Sigmoid colon (tissue), 7 donors: ENCODE measurements around the gene TPTE2. TPM values are rescaled to one million over a fixed set of nuclear protein-coding genes. Genes with fewer than 3 reads are reported as not detected.
"Not testable (repeated sequence)": the region's sequence is repeated elsewhere in the genome, so short reads cannot be mapped to it uniquely, and the experiment has no call there.

Source experiments
- DNase-seq: peaks from one replicate; pipeline ENCODE4 v3.0.0-alpha.2; 2019
- H3K27ac ChIP-seq, 4 donors: fragments of 200-600 bp; sonication (generic); one replicate each; pipeline ENCODE4 v1.5.1; 2016 to 2019; ENCODE audit warnings: mild to moderate bottlenecking in 1 of 4
- H3K27me3 ChIP-seq, 3 donors: fragments of 200-600 bp; sonication (generic); one replicate each; pipeline ENCODE4 v1.5.1; 2019; ENCODE audit warnings: mild to moderate bottlenecking in 1 of 3
- H3K36me3 ChIP-seq, 4 donors: fragments of 200-600 bp; sonication (generic); one replicate each; pipeline ENCODE4 v1.5.1; 2016 to 2019
- H3K4me1 ChIP-seq, 4 donors: fragments of 200-600 bp; sonication (generic); one replicate each; pipeline ENCODE4 v1.5.1; 2017 to 2019
- H3K4me3 ChIP-seq, 4 donors: fragments of 200-600 bp; sonication (generic); one replicate each; pipeline ENCODE4 v1.5.1; 2017 to 2019; ENCODE audit warnings: mild to moderate bottlenecking in 2 of 4, moderate library complexity in 1 of 4
- H3K9me3 ChIP-seq, 4 donors: fragments of 200-600 bp in 3 of 4; sonication (generic) in 3 of 4; one replicate each; pipeline versions ENCODE4 v1.5.1 to v1.6.1; 2013 to 2019
- EP300 ChIP-seq, 4 donors: sonication (generic); formaldehyde crosslinking; IDR thresholded peaks; one replicate each; pipeline ENCODE4 v1.6.1; 2017; ENCODE audit warnings: antibody characterized with exemption in 4 of 4
- POLR2A ChIP-seq, 2 donors: fragments of 450-650 bp; IDR thresholded peaks; one replicate each; pipeline ENCODE4 v1.6.1; 2016; ENCODE audit warnings: antibody characterized with exemption in 2 of 2, mild to moderate bottlenecking in 2 of 2, moderate library complexity in 2 of 2
- POLR2AphosphoS5 ChIP-seq, 4 donors: sonication (generic); formaldehyde crosslinking; IDR thresholded peaks; one replicate each; pipeline ENCODE4 v1.6.1; 2017; ENCODE audit warnings: antibody characterized with exemption in 4 of 4
- WGBS, 2 donors: extraction: QIAGEN DNeasy Blood & Tissue Kit; methylation state at CpG; one replicate each; pipeline ENCODE4 v1.1.7; 2013; 5-methylcytosine and 5-hydroxymethylcytosine counted together
- intact Hi-C: fragments of 100-400 bp; cut with DNase I; formaldehyde crosslinking; loops from one replicate; pipeline ENCODE4 v1.15.1; 2023
- polyA plus RNA-seq, 3 donors: library from polyadenylated mRNA; stranded (reverse); fragments of 200-250 nt; gene quantifications; one replicate each; pipeline ENCODE4 v1.2.3, GENCODE V29; 2013
- total RNA-seq, 4 donors: library from RNA; depleted of rRNA; stranded (reverse); fragments of >200 nt; gene quantifications; one replicate each; pipeline ENCODE4 v1.1.0, GENCODE V29; 2016
- TF ChIP-seq, protein P1 (sequence below), 4 experiments: fragments of 450-650 bp in 3 of 4; fragments of 200-600 bp in 1 of 4; IDR thresholded peaks; one replicate each; pipeline ENCODE4 v1.5.1; 2016 to 2019; ENCODE audit warnings: antibody characterized with exemption in 4 of 4, mild to moderate bottlenecking in 3 of 4, moderate library complexity in 2 of 4
- donor health status: healthy with polysubstance abuse.
- donor health status: Bipolar disorder and iron deficiency.
- donor health status: healthy.

TPTE2 gene
- under 1 TPM in 1 of 4 donors, not detected in 3; 0.99 TPM for total RNA-seq
- polyA plus RNA-seq: under 1 TPM in 1 of 3 donors, not detected in 2; 0.04 TPM

DNA sequence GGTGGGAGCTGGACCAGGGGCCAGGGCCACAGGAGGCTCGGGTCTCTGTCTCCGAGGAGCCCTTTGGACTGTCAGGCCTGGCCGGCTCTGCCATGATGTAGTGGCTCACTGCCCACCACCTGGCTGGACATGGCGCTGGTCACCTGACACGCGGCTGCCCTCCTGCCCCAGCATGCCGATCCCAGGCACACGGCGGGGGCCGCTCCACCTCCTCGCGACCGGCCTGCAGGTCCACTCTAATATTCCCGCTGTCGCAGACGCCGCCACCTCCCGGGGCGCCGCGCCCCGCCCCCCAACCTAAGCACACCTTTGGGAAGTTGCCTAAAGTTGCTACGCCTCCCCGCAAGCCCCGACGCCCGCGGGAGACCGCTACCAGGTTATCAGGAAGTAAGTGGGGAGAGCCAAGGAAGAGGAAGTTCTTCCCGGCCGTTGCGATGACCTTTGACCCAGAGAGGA lies at the start of gene TPTE2:
Gene TPTE2 (minus strand): TSS at position 406 of the 456 bp plus-strand sequence. CDS start 58,298 bp downstream, outside the sequence.
- H3K4me3 ChIP-seq, H3K4me1 ChIP-seq, H3K27ac ChIP-seq, H3K9me3 ChIP-seq, H3K36me3 ChIP-seq, intact Hi-C loops, H3K27me3 ChIP-seq, DNase-seq: not testable (repeated sequence)
- WGBS, 2 donors: 86 to 92% methylated on average over 32 of the region's 32 CpGs

DNA sequence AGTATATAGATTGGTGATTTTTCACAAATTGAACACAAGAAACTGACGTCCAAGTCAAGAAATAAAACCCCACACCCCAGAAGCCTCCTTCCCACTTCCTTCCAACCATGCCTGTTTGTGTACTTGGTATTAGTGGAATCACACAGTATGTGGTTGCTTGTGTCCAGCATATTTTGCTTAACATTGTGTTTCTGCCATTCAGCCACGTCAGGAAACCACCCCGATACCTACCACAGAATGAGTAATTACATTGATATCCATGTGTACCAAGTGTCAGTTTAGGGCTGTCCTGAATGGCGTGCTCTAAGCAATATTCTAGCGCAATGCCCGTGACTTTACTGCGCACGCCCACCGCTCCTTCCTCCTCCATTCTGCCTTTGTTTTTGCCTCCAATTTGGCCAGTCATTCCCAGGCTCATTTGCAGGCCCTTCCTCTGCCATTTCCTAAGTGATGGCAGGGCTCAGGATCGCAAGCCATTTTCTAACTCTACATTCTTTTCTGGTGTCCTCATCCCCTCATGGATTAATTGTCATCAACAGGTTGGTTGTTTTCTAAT lies 46.3 kb upstream of the TPTE2 start:
- Histone ChIP-seq H3K4me3 (no peak overlapping the region), H3K36me3 (no peaks in the 10 kb centered on the region), H3K27me3 (peaks cover 0 to 24% (median 12%) of the 10 kb centered on the region in 3 donors), H3K9me3 (no peaks in the 10 kb centered on the region), H3K4me1 (peaks cover 0 to 2% (median under 1%) of the 10 kb centered on the region in 4 donors), H3K27ac (no peak overlapping the region)
- intact Hi-C loops: no loop called here
- WGBS, 2 donors: 94 to 96% methylated on average over 10 of the region's 10 CpGs
- TF ChIP-seq, protein P1, sequence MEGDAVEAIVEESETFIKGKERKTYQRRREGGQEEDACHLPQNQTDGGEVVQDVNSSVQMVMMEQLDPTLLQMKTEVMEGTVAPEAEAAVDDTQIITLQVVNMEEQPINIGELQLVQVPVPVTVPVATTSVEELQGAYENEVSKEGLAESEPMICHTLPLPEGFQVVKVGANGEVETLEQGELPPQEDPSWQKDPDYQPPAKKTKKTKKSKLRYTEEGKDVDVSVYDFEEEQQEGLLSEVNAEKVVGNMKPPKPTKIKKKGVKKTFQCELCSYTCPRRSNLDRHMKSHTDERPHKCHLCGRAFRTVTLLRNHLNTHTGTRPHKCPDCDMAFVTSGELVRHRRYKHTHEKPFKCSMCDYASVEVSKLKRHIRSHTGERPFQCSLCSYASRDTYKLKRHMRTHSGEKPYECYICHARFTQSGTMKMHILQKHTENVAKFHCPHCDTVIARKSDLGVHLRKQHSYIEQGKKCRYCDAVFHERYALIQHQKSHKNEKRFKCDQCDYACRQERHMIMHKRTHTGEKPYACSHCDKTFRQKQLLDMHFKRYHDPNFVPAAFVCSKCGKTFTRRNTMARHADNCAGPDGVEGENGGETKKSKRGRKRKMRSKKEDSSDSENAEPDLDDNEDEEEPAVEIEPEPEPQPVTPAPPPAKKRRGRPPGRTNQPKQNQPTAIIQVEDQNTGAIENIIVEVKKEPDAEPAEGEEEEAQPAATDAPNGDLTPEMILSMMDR (IDR thresholded peaks at IDR 0.05): no peak
- TF ChIP-seq POLR2AphosphoS5 (IDR thresholded peaks at IDR 0.05): no peak
- TF ChIP-seq EP300 (IDR thresholded peaks at IDR 0.05): no peak
- no peak for TF ChIP-seq POLR2A (IDR thresholded peaks at IDR 0.05)
- no peak for DNase-seq

DNA sequence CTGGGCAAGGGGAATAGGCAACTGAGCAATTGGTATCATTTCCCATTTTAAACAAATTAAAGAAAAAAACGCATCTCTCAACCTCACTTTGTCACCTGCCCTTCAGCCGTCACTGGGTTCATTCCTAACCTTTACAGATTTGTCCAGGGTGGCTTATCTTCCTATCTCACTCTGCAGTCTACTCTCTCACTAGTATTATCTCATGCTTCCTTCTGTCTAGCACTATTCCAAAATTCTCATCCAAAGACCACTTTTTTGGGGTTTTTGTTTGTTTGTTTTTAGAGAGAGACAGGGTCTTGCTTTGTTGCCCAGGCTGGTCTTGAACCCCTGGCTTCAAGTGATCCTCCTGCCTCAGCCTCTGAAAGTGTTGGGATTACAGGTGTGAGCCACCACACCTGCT lies 45.4 kb upstream of the TPTE2 start:
- intact Hi-C loops: no loop called here
- WGBS, 2 donors: 94 to 96% methylated on average over 2 of the region's 2 CpGs
- Histone ChIP-seq H3K27ac (no peak overlapping the region), H3K4me1 (peaks cover 0 to 10% (median 9%) of the 10 kb centered on the region in 4 donors), H3K4me3 (no peak overlapping the region), H3K9me3 (no peaks in the 10 kb centered on the region), H3K36me3 (no peaks in the 10 kb centered on the region), H3K27me3 (peaks cover 4 to 32% (median 21%) of the 10 kb centered on the region in 3 donors)
- TF ChIP-seq POLR2A (IDR thresholded peaks at IDR 0.05) (no peak), POLR2AphosphoS5 (IDR thresholded peaks at IDR 0.05) (no peak), EP300 (IDR thresholded peaks at IDR 0.05) (no peak)
- TF ChIP-seq, protein P1 (IDR thresholded peaks at IDR 0.05): no peak
- no peak for DNase-seq

DNA sequence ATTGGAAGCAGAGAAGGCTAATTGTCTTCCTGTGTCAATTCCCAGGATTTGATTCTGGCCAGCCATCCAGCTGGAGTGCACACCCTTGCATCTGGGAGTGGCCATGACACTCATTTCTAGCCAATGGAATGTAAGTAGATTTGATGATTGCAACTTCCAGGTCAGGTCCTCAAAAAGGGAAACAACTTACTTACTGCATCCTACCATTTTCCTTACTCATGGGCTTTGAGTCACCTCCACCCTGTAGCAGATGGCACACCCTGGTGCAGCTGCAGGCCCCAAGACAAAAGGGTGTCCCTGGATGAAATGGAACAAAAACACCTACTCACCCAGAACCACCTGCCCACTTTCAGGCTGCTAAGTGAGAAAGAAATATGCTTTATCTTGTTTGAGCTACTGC lies 44.8 kb upstream of the TPTE2 start:
- intact Hi-C loops: no loop called here
- TF ChIP-seq EP300 (IDR thresholded peaks at IDR 0.05) (no peak), POLR2A (IDR thresholded peaks at IDR 0.05) (no peak), POLR2AphosphoS5 (IDR thresholded peaks at IDR 0.05) (no peak)
- TF ChIP-seq, protein P1 (IDR thresholded peaks at IDR 0.05): no peak

DNA sequence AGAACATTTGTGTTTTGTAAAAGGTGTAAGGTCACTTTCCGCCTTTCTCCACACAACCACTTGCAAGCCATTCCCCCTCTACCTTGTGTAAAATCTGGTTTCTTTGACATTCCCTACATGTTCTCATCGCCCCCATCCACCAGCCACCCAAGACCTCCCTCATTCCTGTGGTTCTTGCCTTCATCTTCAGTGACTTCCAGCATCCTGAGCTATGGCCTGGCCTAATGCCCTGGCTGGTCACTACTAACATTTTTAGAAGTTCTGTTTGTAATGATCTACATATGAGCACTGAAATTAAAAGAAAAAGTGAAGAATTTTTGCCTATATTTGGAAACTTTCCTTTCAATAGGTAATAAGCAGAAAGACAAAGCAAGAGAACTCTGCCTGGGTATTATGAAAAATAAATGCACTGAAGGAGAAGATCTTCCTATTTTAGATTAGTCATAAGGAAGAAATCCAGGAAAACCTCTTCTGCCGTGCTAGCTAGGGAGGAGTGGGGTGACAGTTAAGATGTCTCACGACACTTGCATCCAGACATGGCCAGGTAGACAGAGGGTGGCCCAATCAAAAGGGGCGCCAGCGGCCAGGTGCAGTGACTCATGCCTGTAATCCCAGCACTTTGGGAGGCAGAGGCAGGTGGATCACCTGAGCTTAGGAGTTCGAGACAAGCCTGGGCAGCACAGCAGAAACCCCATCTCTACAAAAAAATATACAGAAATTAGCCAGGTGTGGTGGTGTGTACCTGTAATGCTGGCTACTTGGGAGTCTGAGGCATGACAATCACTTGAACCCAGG lies 44.0 kb upstream of the TPTE2 start:
- H3K36me3 ChIP-seq: no peaks in the 10 kb centered on the region
- DNase-seq: no peak
- no peak overlapping the region for H3K27ac ChIP-seq
- no peak overlapping the region for H3K4me3 ChIP-seq
- intact Hi-C loops: no loop called here
- H3K9me3 ChIP-seq: no peaks in the 10 kb centered on the region
- H3K4me1 ChIP-seq: peaks cover 0 to 13% (median 13%) of the 10 kb centered on the region in 4 donors
- WGBS, 2 donors: 88 to 96% methylated on average over 7 of the region's 7 CpGs
- H3K27me3 ChIP-seq: peaks cover 7 to 40% (median 27%) of the 10 kb centered on the region in 3 donors
- no peak for TF ChIP-seq POLR2A (IDR thresholded peaks at IDR 0.05)

More for the DNA sequence above, 44.8 kb upstream of the TPTE2 start:
- Histone ChIP-seq H3K27ac (no peak overlapping the region), H3K27me3 (peaks cover 7 to 38% (median 27%) of the 10 kb centered on the region in 3 donors), H3K36me3 (no peaks in the 10 kb centered on the region), H3K4me3 (no peak overlapping the region), H3K9me3 (no peaks in the 10 kb centered on the region), H3K4me1 (peaks cover 0 to 13% (median 13%) of the 10 kb centered on the region in 4 donors)
- no peak for DNase-seq
